Kidney epithelial cell (primary cell): ENCODE results near the gene RAP1A. TPM values are rescaled to one million over a fixed set of nuclear protein-coding genes. Genes with fewer than 3 reads are reported as not detected.

Experiments used
- DNase-seq: peaks from one replicate; pipeline ENCODE4 v3.0.0-alpha.2; 2010; ENCODE audit warnings: low read depth
- H3K27me3 ChIP-seq: 2 replicates; pipeline ENCODE4 v1.6.0; 2011; ENCODE audit warnings: low read length; ENCODE audit not compliant: control insufficient read depth, insufficient read depth
- H3K36me3 ChIP-seq: 2 replicates; pipeline ENCODE4 v1.5.1; 2011; ENCODE audit warnings: low read length; ENCODE audit not compliant: control insufficient read depth, insufficient read depth
- H3K4me3 ChIP-seq: 2 replicates; pipeline ENCODE4 v1.5.1; 2011; ENCODE audit warnings: low read depth, mild to moderate bottlenecking, control low read depth, low read length
- total RNA-seq: library from RNA; depleted of rRNA; stranded (reverse); fragments of >200 nt; gene quantifications from 2 replicates; pipeline ENCODE4 v1.2.3, GENCODE V29; 2015
- TF ChIP-seq, protein P1 (sequence below): IDR thresholded peaks from 2 replicates; pipeline ENCODE4 v1.5.1; 2011; ENCODE audit warnings: mild to moderate bottlenecking, moderate library complexity, low read length, control low read depth, inconsistent platforms; ENCODE audit not compliant: insufficient read depth, poor library complexity, severe bottlenecking

RAP1A gene
- total RNA-seq, 1 donor from 2014 or later, result 39.2 TPM

DNA sequence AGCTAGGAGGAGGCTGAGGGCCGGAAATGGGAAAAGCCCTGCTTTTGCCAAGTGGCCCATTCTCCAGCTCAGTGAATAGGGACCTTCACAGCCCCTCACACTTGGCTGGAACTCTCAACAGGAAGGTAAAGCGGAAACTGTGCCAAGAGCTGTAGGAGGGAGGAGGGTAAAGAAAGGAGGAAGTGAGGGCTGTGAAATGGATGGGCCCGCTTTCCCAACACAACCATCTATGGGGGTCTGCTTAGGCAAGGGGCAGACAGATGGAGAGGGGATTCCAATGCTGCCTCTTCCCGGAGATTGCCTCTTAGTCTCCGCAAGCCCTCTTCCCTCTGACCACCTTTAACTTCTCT lies 114.4 kb downstream of the RAP1A start:
- no peak overlapping the region for H3K4me3 ChIP-seq
- TF ChIP-seq, protein P1, sequence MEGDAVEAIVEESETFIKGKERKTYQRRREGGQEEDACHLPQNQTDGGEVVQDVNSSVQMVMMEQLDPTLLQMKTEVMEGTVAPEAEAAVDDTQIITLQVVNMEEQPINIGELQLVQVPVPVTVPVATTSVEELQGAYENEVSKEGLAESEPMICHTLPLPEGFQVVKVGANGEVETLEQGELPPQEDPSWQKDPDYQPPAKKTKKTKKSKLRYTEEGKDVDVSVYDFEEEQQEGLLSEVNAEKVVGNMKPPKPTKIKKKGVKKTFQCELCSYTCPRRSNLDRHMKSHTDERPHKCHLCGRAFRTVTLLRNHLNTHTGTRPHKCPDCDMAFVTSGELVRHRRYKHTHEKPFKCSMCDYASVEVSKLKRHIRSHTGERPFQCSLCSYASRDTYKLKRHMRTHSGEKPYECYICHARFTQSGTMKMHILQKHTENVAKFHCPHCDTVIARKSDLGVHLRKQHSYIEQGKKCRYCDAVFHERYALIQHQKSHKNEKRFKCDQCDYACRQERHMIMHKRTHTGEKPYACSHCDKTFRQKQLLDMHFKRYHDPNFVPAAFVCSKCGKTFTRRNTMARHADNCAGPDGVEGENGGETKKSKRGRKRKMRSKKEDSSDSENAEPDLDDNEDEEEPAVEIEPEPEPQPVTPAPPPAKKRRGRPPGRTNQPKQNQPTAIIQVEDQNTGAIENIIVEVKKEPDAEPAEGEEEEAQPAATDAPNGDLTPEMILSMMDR, result no peak
- H3K27me3 ChIP-seq, result peaks cover 2% of the 10 kb centered on the region
- H3K36me3 ChIP-seq, result no peaks in the 10 kb centered on the region
- no peak for DNase-seq

DNA sequence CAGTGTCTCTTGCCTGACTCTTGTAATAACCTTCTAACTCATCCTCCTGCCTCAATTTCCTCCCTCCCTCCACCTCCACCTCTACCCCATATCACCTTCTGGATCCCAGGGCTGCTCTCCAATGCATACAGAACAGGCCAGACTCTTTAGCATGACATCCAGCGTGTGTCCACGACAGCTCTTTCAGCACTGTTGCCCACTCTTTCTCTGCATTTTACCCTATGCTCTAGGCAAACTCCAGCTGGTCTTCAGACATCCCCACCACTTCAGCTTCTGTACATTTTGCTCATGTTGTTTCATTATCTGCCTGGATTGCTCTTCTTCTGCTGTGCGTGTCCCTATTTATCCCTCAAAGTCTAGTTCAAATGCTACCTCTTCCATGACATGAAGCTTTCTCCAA lies 114.8 kb downstream of the RAP1A start:
- no peak overlapping the region for H3K4me3 ChIP-seq
- peaks cover 2% of the 10 kb centered on the region for H3K27me3 ChIP-seq
- no peak for DNase-seq
- TF ChIP-seq, protein P1, result no peak
- no peaks in the 10 kb centered on the region for H3K36me3 ChIP-seq

DNA sequence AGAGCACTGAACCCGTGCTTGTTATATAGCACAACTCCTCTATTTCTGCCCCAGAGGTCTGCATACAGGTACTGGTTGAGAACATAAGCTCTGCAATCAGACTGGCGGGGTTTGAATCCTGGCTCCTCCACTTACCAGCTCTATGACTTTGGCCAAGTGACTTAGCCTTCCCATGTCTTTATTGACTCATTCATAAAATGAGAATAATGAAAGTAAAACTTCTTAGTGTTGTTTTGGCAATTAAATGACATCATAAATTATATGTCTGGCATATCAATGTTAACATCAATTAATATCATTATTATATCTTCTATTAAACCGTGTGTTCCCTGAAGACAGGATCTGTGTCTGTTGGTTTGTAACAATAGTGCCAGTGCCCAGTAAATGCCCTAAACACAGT lies 115.3 kb downstream of the RAP1A start:
- Histone ChIP-seq H3K27me3 (peaks cover 2% of the 10 kb centered on the region), H3K36me3 (no peaks in the 10 kb centered on the region), H3K4me3 (no peak overlapping the region)
- TF ChIP-seq, protein P1, result no peak
- DNase-seq, result no peak

DNA sequence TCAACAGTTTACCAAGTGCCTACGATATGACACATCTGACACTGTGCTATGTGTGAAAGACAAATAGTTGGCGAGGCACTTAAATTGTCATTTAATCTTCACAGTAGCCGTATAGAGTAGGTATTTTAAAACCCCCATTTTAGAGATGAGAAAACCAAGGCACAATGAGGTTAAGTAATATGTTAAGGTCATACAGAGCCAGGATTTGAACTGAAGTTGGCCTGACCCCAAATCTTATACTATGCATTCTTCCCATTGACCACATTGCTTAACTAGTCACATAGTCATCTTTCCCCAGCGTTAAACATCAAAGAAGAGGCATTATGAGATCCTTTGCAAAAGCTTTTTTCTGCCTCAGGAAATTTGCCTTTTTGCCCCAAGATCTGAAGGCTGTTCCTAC lies 115.7 kb downstream of the RAP1A start:
- H3K4me3 ChIP-seq, result no peak overlapping the region
- TF ChIP-seq, protein P1, result no peak
- H3K27me3 ChIP-seq, result peaks cover 2% of the 10 kb centered on the region
- no peak for DNase-seq
- no peaks in the 10 kb centered on the region for H3K36me3 ChIP-seq

DNA sequence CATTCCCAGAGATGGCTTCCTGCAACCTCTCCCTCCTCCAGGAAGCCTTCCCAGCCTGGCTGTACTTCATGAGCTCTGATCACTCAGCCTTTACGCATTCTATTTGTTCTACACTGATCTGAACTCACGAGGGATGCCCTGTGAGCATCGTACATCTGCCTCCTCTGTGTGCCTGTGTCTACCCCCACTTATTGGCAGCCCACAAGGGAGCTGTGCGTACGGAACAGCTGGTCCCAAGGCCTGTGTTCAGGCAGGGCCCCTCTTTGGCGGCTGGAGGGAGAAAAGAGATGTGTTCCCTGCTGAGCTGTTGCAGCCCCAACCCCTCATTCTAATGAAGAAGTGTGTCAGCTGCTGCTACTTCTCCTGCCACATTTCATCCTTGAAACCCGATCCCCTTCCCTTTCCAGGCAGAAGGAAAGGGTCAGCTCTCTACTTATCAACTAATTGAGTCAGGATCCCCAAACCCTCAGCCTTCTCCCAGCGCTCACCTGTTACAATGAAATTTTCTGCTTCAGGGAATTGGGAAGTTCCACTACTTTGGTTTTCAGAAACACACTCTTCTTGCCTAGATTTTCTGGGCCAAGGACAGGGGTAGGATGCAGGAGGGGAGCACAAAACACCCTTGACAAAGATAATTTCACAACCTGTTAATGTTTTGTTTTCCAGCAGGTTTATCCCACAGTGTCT lies 116.4 kb downstream of the RAP1A start:
- H3K27me3 ChIP-seq, result peaks cover 4% of the 10 kb centered on the region
- TF ChIP-seq, protein P1, result no peak
- no peak for DNase-seq
- H3K36me3 ChIP-seq, result no peaks in the 10 kb centered on the region
- no peak overlapping the region for H3K4me3 ChIP-seq
